H1 (cell line): ENCODE measurements around the gene LRRC42. TPM values are rescaled to one million over a fixed set of nuclear protein-coding genes. Genes with fewer than 3 reads are reported as not detected.

ENCODE experiments used
- CTCF ChIA-PET: fragments of 300-600 bp; sonication (Branson Sonifier 250); formaldehyde crosslinking; loops from one replicate; lab custom pipeline; 2021; ENCODE audit not compliant: partially characterized antibody; lab: Charles Lee
- POLR2A ChIA-PET: fragments of 300-600 bp; sonication (Branson Sonifier 250); formaldehyde crosslinking; loops from one replicate; lab custom pipeline; 2021; ENCODE audit warnings: inconsistent platforms; ENCODE audit not compliant: partially characterized antibody; lab: Charles Lee
- DNase-seq, 2 experiments: peaks; one replicate each; pipeline versions ENCODE4 v3.0.0 to v3.0.0-alpha.2; 2010 to 2022; ENCODE audit warnings: low spot score in 2 of 2, low read depth in 1 of 2, mixed read lengths in 1 of 2
- FAIRE-seq: peaks from 2 replicates; lab custom pipeline; 2011; peaks lifted over from hg19 to GRCh38; lab: Jason Lieb, UNC
- H2AFZ ChIP-seq: 2 replicates; pipeline ENCODE4 v1.8.1; 2012; ENCODE audit warnings: low read length, inconsistent platforms
- H2AK5ac ChIP-seq: 2 replicates; pipeline ENCODE4 v1.6.1; 2013; ENCODE audit warnings: low read depth, low read length
- H2BK120ac ChIP-seq: replicated peaks from 2 replicates; pipeline ENCODE3; 2013; ENCODE audit warnings: low read depth, low read length, inconsistent platforms
- H2BK12ac ChIP-seq: 2 replicates; pipeline ENCODE4 v1.6.1; 2013; ENCODE audit warnings: low read depth, low read length
- H2BK15ac ChIP-seq: 2 replicates; pipeline ENCODE4 v1.6.1; 2013; ENCODE audit warnings: low read length
- H2BK20ac ChIP-seq: 2 replicates; pipeline ENCODE4 v1.6.1; 2013; ENCODE audit warnings: low read length
- H2BK5ac ChIP-seq: 2 replicates; pipeline ENCODE4 v1.6.1; 2013; ENCODE audit warnings: low read depth, low read length
- H3K14ac ChIP-seq: 2 replicates; pipeline ENCODE4 v1.6.1; 2013; ENCODE audit warnings: inconsistent platforms; ENCODE audit not compliant: insufficient read length
- H3K18ac ChIP-seq: 2 replicates; pipeline ENCODE4 v1.6.1; 2013; ENCODE audit warnings: low read length; ENCODE audit errors: extremely low read depth
- H3K23ac ChIP-seq: 2 replicates; pipeline ENCODE4 v1.6.1; 2013; ENCODE audit warnings: inconsistent platforms; ENCODE audit not compliant: insufficient read length
- H3K23me2 ChIP-seq: 2 replicates; pipeline ENCODE4 v1.6.1; 2013; ENCODE audit warnings: low read depth, low read length
- H3K27ac ChIP-seq: 2 replicates; pipeline ENCODE4 v1.6.1; 2011; ENCODE audit warnings: low read depth, low read length, inconsistent platforms
- H3K27me3 ChIP-seq, 4 experiments: replicated peaks in 1 of 4; 1 replicate in 1 of 4; 2 replicates in 3 of 4; pipeline versions ENCODE4 v1.6.1 to v1.8.1; 2011 to 2013; ENCODE audit warnings: low read length in 3 of 4, mild to moderate bottlenecking in 3 of 4, inconsistent platforms in 2 of 4, mixed read lengths in 2 of 4, moderate library complexity in 1 of 4; ENCODE audit not compliant: control insufficient read depth in 3 of 4, insufficient read depth in 3 of 4; ENCODE audit errors: extremely low read depth in 1 of 4
- H3K36me3 ChIP-seq, 4 experiments: 2 replicates each; pipeline versions ENCODE4 v1.6.1 to v1.8.1; 2011 to 2013; ENCODE audit warnings: mild to moderate bottlenecking in 4 of 4, low read length in 3 of 4, moderate library complexity in 2 of 4, control low read depth in 1 of 4, inconsistent platforms in 1 of 4; ENCODE audit not compliant: insufficient read depth in 4 of 4, control insufficient read depth in 2 of 4
- H3K4ac ChIP-seq: replicated peaks from 2 replicates; pipeline ENCODE3; 2013; ENCODE audit warnings: low read length, low read depth, mixed read lengths, inconsistent platforms; ENCODE audit not compliant: insufficient read length
- H3K4me1 ChIP-seq, 4 experiments: replicated peaks in 1 of 4; 1 replicate in 1 of 4; 2 replicates in 3 of 4; pipeline versions ENCODE4 v1.6.1 to v1.8.1; 2011 to 2013; ENCODE audit warnings: low read length in 3 of 4, inconsistent platforms in 2 of 4, mixed read lengths in 1 of 4; ENCODE audit not compliant: insufficient read depth in 4 of 4, control insufficient read depth in 3 of 4
- H3K4me2 ChIP-seq, 2 experiments: 2 replicates each; pipeline versions ENCODE4 v1.6.1 to v1.8.1; 2011 to 2013; ENCODE audit warnings: low read depth in 2 of 2, low read length in 2 of 2, control low read depth in 1 of 2, inconsistent platforms in 1 of 2, mild to moderate bottlenecking in 1 of 2; ENCODE audit not compliant: insufficient read depth in 1 of 2
- H3K4me3 ChIP-seq, 4 experiments: fragments of 200-600, 300-600 bp in 1 of 4; sonication (generic), shearing (Covaris generic), sonication (Bioruptor Twin) in 1 of 4; 2 replicates each; pipeline versions ENCODE4 v1.5.1 to v1.8.1; 2011 to 2016; ENCODE audit warnings: low read length in 4 of 4, low read depth in 3 of 4, control low read depth in 2 of 4, inconsistent platforms in 2 of 4, mild to moderate bottlenecking in 2 of 4, mixed read lengths in 1 of 4, moderate library complexity in 1 of 4; ENCODE audit not compliant: insufficient read depth in 2 of 4; ENCODE audit errors: extremely low read depth in 1 of 4
- H3K56ac ChIP-seq: replicated peaks from 2 replicates; pipeline ENCODE3; 2013; ENCODE audit warnings: low read depth, mild to moderate bottlenecking, mixed read lengths, low read length, inconsistent platforms; ENCODE audit not compliant: insufficient read length
- H3K79me1 ChIP-seq: 2 replicates; pipeline ENCODE4 v1.6.1; 2013; ENCODE audit warnings: low read depth, low read length, control low read depth
- H3K79me2 ChIP-seq, 2 experiments: 2 replicates each; pipeline versions ENCODE4 v1.6.1 to v1.8.1; 2012 to 2013; ENCODE audit warnings: low read length in 2 of 2, mild to moderate bottlenecking in 2 of 2, inconsistent platforms in 1 of 2; ENCODE audit not compliant: insufficient read depth in 2 of 2, control insufficient read depth in 1 of 2
- H3K9ac ChIP-seq, 4 experiments: replicated peaks in 1 of 4; 1 replicate in 1 of 4; 2 replicates in 3 of 4; pipeline versions ENCODE4 v1.6.1 to v1.8.1; 2011 to 2013; ENCODE audit warnings: low read depth in 3 of 4, low read length in 3 of 4, control low read depth in 2 of 4, mild to moderate bottlenecking in 2 of 4, moderate library complexity in 2 of 4, inconsistent platforms in 1 of 4; ENCODE audit errors: extremely low read depth in 1 of 4
- H3K9me3 ChIP-seq, 2 experiments: 2 replicates each; pipeline versions ENCODE4 v1.6.1 to v1.8.1; 2012 to 2013; ENCODE audit warnings: mild to moderate bottlenecking in 2 of 2, moderate library complexity in 2 of 2, control low read depth in 1 of 2, inconsistent platforms in 1 of 2, low read depth in 1 of 2, low read length in 1 of 2, mixed read lengths in 1 of 2; ENCODE audit not compliant: insufficient read depth in 2 of 2
- H4K20me1 ChIP-seq, 2 experiments: replicated peaks in 1 of 2; 2 replicates each; pipeline versions ENCODE3 to v1.8.1; 2011 to 2013; ENCODE audit warnings: inconsistent platforms in 2 of 2, low read length in 2 of 2, mild to moderate bottlenecking in 1 of 2; ENCODE audit not compliant: insufficient read depth in 2 of 2, control insufficient read depth in 1 of 2
- H4K5ac ChIP-seq: 2 replicates; pipeline ENCODE4 v1.6.1; 2013; ENCODE audit warnings: low read length, low read depth, mixed read lengths, inconsistent platforms; ENCODE audit not compliant: insufficient read length
- H4K8ac ChIP-seq: 2 replicates; pipeline ENCODE4 v1.8.0; 2013; ENCODE audit warnings: mild to moderate bottlenecking, moderate library complexity, low read length, inconsistent platforms; ENCODE audit not compliant: insufficient read depth; ENCODE audit errors: extremely low read depth
- H4K91ac ChIP-seq: replicated peaks from 2 replicates; pipeline ENCODE3; 2013; ENCODE audit warnings: low read length, mixed read lengths, inconsistent platforms; ENCODE audit not compliant: insufficient read length
- CHD2 ChIP-seq: IDR thresholded peaks from 2 replicates; pipeline ENCODE4 v1.6.1; 2012; ENCODE audit warnings: low read length, improper control_type of control experiment
- EZH2 ChIP-seq: fragments of 200-600 bp; sonication (generic); IDR thresholded peaks from 2 replicates; pipeline ENCODE4 v1.7.1; 2012; ENCODE audit warnings: low read depth, mild to moderate bottlenecking, moderate library complexity, low read length, inconsistent platforms; ENCODE audit not compliant: severe bottlenecking
- GTF2F1 ChIP-seq: IDR thresholded peaks from 2 replicates; pipeline ENCODE4 v1.6.1; 2012; ENCODE audit warnings: low read depth, low read length, improper control_type of control experiment, borderline replicate concordance
- HDAC6 ChIP-seq: IDR thresholded peaks from one replicate; pipeline ENCODE4 v1.7.1; 2012; ENCODE audit warnings: low read depth, mild to moderate bottlenecking, inconsistent platforms, low read length, moderate library complexity
- KDM1A ChIP-seq: fragments of 200-600, 300-600 bp; sonication (generic); IDR thresholded peaks from 2 replicates; pipeline ENCODE4 v1.7.1; 2016; ENCODE audit warnings: mild to moderate bottlenecking, low read length, borderline replicate concordance
- RXRA ChIP-seq: IDR thresholded peaks from 2 replicates; pipeline ENCODE4 v1.6.1; 2011; ENCODE audit warnings: low read depth, mild to moderate bottlenecking, low read length, moderate library complexity; ENCODE audit not compliant: insufficient read depth
- WGBS, 2 experiments: shearing (Covaris generic) in 1 of 2; methylation state at CpG; one replicate each; pipeline versions ENCODE4 v1.1.6 to v1.1.7; 2013 to 2015; ENCODE audit warnings: low lambda C conversion rate in 2 of 2, mixed read lengths in 2 of 2, inconsistent platforms in 1 of 2, low coverage in 1 of 2, missing lambda C conversion rate in 1 of 2; ENCODE audit not compliant: insufficient replicate concordance in 2 of 2, insufficient coverage in 1 of 2, insufficient read length in 1 of 2; ENCODE audit errors: extremely low coverage in 1 of 2, missing lambda C conversion rate in 1 of 2; 5-methylcytosine and 5-hydroxymethylcytosine counted together
- polyA plus RNA-seq, 7 experiments: library from polyadenylated mRNA; depleted of rRNA in 3 of 7; stranded (reverse) in 5 of 7; unstranded in 2 of 7; fragments of >200 nt in 5 of 7; fragments of 200-250 nt in 2 of 7; gene quantifications; 1 replicate in 5 of 7; 2 replicates in 1 of 7; 4 replicates in 1 of 7; pipeline versions ENCODE4 v1.2.1 to v1.2.3, GENCODE V29; 2011 to 2013; ENCODE audit warnings: missing spikeins in 2 of 7, mixed read lengths in 2 of 7
- total RNA-seq: library from RNA; stranded (reverse); fragmentation: NEBNext Ultra II Directional; extraction: Animal tissue kit (Norgen Biotek cat#: 25700); gene quantifications from 2 replicates; pipeline ENCODE4 v1.2.1, GENCODE V29; 2021

Gene LRRC42
- total and polyA plus RNA-seq, 2 of the 8 experiments (the other 6 are each of a cell fraction or from before 2014, with no cell fraction given), result 38.2 to 54.1 TPM

DNA sequence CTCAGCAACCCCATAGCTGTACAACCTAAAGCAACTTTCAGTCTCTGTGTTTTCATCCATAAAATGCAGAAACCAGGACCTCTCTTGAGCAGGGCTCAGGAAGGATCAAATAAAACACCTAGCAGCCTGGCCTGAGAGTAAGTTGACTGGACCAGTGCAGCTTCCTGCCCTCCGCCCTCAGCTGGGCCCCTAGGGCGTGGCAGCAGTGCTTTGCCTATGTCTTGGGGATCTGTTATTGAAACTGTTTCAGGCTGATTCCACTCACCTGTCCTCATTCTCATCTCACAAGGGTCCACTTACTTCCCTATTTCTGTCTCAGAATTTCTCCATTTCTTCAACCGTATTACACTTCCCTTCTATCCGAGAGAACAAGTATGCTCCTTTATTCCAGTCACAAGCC is 17.3 kb downstream of the LRRC42 start:
- no peaks in the 10 kb centered on the region; the same call in 1 of the 2 replicates for H3K79me1 ChIP-seq
- no peaks in the 10 kb centered on the region for H3K27me3 ChIP-seq
- no peak overlapping the region for H4K5ac ChIP-seq
- no peaks in the 10 kb centered on the region; a peak in 2 of 7 replicates for H3K4me1 ChIP-seq
- no peak overlapping the region for H2BK15ac ChIP-seq
- no peaks in the 10 kb centered on the region for H3K79me2 ChIP-seq
- ChIA-PET POLR2A (interaction anchor here (1.2 to 1.4 kb wide), 2 partner anchors 14 to 107 kb away, joined by 3 read pairs; no protein-coding TSS in a partner anchor), CTCF (interaction anchor here (0.9 to 7.2 kb wide), 3 partner anchors 10 to 102 kb away, joined by 3 to 114 read pairs (median 3); no protein-coding TSS in a partner anchor)
- H4K8ac ChIP-seq, result no peak overlapping the region
- H2BK5ac ChIP-seq, result no peak overlapping the region
- no peak overlapping the region for H2BK12ac ChIP-seq
- H4K91ac ChIP-seq, result no peak overlapping the region
- H3K4me3 ChIP-seq, result no peak overlapping the region
- WGBS, 2 experiments, result 82 to 100% methylated on average over 2 to 4 of the region's 4 CpGs
- peaks cover 0 to 2% of the 10 kb centered on the region in 2 experiments for H4K20me1 ChIP-seq
- no peak for DNase-seq
- H3K23me2 ChIP-seq, result no peaks in the 10 kb centered on the region
- H3K4me2 ChIP-seq, result no peak overlapping the region
- H3K4ac ChIP-seq, result no peak overlapping the region
- FAIRE-seq, result no peak
- H2AK5ac ChIP-seq, result no peak overlapping the region
- H2BK120ac ChIP-seq, result no peak overlapping the region
- H3K9me3 ChIP-seq, result no peaks in the 10 kb centered on the region
- H3K14ac ChIP-seq, result no peak overlapping the region
- H2BK20ac ChIP-seq, result no peak overlapping the region
- no peak overlapping the region for H3K23ac ChIP-seq
- H3K36me3 ChIP-seq, result peaks cover 21 to 57% (median 36%) of the 10 kb centered on the region in 4 experiments
- no peak overlapping the region for H3K27ac ChIP-seq
- no peak overlapping the region for H3K56ac ChIP-seq
- no peak overlapping the region for H3K18ac ChIP-seq
- H2AFZ ChIP-seq, result no peak overlapping the region
- H3K9ac ChIP-seq, result no peak overlapping the region
- TF ChIP-seq KDM1A (no peak), RXRA (no peak), EZH2 (no peak), HDAC6 (no peak), GTF2F1 (no peak), CHD2 (no peak)
